A549 (cell line): ENCODE measurements around the gene ZBED5.

Source experiments
- CBX8 ChIP-seq: fragments of 200-600 bp; sonication (generic); IDR thresholded peaks from 2 replicates; pipeline ENCODE4 v1.6.1; 2016
- MAFK ChIP-seq: fragments of 450-650 bp; IDR thresholded peaks from 2 replicates; pipeline ENCODE4 v1.6.1; 2014; ENCODE audit not compliant: partially characterized antibody
- PHF8 ChIP-seq: fragments of 200-600 bp; sonication (generic); IDR thresholded peaks from 2 replicates; pipeline ENCODE4 v1.6.1; 2016; ENCODE audit warnings: low read depth, mild to moderate bottlenecking, antibody characterized with exemption, moderate library complexity, borderline replicate concordance
- POLR2A ChIP-seq: IDR thresholded peaks from 2 replicates; pipeline ENCODE4 v1.6.1; 2012; ENCODE audit warnings: mild to moderate bottlenecking, low read length
- RAD21 ChIP-seq, 2 experiments: fragments of >200 bp in 1 of 2; sonication (Bioruptor Twin) in 1 of 2; formaldehyde crosslinking in 1 of 2; IDR thresholded peaks in 1 of 2; conservative IDR thresholded peaks in 1 of 2; 2 replicates in 1 of 2; 3 replicates in 1 of 2; pipeline ENCODE4 v1.6.1; 2012 to 2018; ENCODE audit warnings: inconsistent platforms in 1 of 2
- RFX5 ChIP-seq: fragments of 450-650 bp; IDR thresholded peaks from 2 replicates; pipeline ENCODE4 v1.7.1; 2014; ENCODE audit warnings: antibody characterized with exemption, mild to moderate bottlenecking, moderate library complexity
- RNF2 ChIP-seq: fragments of 200-600 bp; sonication (generic); IDR thresholded peaks from 2 replicates; pipeline ENCODE4 v1.6.1; 2016; ENCODE audit warnings: low read depth, mild to moderate bottlenecking, antibody characterized with exemption, moderate library complexity, borderline replicate concordance
- ZFP36 ChIP-seq: fragments of 450-650 bp; IDR thresholded peaks from 2 replicates; pipeline ENCODE4 v1.6.1; 2014; ENCODE audit warnings: borderline replicate concordance; ENCODE audit not compliant: partially characterized antibody
- TF ChIP-seq, protein P1 (sequence below): fragments of >200 bp; sonication (Bioruptor Twin); formaldehyde crosslinking; IDR thresholded peaks from 3 replicates; pipeline ENCODE4 v1.5.1; 2016
- TF ChIP-seq, protein P2 (sequence below): fragments of 200-600 bp; sonication (generic); IDR thresholded peaks from 2 replicates; pipeline ENCODE4 v1.6.1; 2016; ENCODE audit warnings: antibody characterized with exemption, mild to moderate bottlenecking, moderate library complexity
- TF ChIP-seq, protein P3 (sequence below): IDR thresholded peaks from 2 replicates; pipeline ENCODE4 v1.6.1; 2012; ENCODE audit warnings: low read depth, borderline replicate concordance

DNA sequence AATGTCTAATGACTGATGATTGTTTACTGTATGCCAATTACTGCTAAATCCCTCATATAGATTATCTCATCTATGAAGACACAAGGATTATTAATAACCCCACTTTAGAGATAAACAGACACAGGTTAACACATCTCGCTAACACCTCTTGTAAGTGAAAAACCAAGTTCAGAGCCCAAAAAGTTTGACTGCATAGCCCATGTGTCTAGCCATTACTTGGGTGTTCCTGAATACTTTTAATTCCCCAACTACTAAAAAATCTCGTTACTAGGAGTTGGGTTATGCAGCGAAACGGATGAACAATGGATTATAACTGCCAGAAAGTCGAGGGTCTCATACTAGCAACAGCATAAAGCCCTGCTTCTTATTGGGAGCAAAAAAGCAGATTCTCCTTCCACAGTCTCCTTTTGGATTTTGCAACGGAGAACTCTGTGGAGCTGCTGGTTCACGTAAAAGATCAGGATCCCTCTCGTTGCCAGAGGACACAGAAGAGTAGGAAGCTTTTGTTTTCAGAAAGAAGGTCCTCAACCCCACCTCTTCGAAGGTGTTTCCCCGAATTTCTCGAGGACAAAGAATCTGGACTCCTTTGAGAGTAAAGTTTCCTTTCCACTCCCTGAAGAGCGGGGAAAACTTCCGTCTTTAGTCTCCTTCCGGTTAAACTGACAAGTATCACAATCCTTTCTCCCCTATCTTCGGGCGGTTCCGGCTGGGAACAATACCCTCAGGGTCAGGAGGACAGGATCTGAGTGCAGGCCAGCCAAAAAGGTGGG is 979 bp downstream of the ZBED5 start:
- TF ChIP-seq, protein P1, sequence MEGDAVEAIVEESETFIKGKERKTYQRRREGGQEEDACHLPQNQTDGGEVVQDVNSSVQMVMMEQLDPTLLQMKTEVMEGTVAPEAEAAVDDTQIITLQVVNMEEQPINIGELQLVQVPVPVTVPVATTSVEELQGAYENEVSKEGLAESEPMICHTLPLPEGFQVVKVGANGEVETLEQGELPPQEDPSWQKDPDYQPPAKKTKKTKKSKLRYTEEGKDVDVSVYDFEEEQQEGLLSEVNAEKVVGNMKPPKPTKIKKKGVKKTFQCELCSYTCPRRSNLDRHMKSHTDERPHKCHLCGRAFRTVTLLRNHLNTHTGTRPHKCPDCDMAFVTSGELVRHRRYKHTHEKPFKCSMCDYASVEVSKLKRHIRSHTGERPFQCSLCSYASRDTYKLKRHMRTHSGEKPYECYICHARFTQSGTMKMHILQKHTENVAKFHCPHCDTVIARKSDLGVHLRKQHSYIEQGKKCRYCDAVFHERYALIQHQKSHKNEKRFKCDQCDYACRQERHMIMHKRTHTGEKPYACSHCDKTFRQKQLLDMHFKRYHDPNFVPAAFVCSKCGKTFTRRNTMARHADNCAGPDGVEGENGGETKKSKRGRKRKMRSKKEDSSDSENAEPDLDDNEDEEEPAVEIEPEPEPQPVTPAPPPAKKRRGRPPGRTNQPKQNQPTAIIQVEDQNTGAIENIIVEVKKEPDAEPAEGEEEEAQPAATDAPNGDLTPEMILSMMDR: no peak
- TF ChIP-seq MAFK (no peak), POLR2A (no peak), CBX8 (no peak), ZFP36 (no peak), PHF8 (no peak), RAD21 (conservative IDR thresholded peaks at IDR 0.05 in 1 of 2, IDR thresholded peaks at IDR 0.05 in 1 of 2) (no peak), RFX5 (no peak), RNF2 (no peak)
- TF ChIP-seq, protein P2, sequence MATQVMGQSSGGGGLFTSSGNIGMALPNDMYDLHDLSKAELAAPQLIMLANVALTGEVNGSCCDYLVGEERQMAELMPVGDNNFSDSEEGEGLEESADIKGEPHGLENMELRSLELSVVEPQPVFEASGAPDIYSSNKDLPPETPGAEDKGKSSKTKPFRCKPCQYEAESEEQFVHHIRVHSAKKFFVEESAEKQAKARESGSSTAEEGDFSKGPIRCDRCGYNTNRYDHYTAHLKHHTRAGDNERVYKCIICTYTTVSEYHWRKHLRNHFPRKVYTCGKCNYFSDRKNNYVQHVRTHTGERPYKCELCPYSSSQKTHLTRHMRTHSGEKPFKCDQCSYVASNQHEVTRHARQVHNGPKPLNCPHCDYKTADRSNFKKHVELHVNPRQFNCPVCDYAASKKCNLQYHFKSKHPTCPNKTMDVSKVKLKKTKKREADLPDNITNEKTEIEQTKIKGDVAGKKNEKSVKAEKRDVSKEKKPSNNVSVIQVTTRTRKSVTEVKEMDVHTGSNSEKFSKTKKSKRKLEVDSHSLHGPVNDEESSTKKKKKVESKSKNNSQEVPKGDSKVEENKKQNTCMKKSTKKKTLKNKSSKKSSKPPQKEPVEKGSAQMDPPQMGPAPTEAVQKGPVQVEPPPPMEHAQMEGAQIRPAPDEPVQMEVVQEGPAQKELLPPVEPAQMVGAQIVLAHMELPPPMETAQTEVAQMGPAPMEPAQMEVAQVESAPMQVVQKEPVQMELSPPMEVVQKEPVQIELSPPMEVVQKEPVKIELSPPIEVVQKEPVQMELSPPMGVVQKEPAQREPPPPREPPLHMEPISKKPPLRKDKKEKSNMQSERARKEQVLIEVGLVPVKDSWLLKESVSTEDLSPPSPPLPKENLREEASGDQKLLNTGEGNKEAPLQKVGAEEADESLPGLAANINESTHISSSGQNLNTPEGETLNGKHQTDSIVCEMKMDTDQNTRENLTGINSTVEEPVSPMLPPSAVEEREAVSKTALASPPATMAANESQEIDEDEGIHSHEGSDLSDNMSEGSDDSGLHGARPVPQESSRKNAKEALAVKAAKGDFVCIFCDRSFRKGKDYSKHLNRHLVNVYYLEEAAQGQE: no peak
- TF ChIP-seq, protein P3, sequence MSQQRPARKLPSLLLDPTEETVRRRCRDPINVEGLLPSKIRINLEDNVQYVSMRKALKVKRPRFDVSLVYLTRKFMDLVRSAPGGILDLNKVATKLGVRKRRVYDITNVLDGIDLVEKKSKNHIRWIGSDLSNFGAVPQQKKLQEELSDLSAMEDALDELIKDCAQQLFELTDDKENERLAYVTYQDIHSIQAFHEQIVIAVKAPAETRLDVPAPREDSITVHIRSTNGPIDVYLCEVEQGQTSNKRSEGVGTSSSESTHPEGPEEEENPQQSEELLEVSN: no peak
